Measurements from ENCODE around the gene VLDLR.

VLDLR gene

DNA sequence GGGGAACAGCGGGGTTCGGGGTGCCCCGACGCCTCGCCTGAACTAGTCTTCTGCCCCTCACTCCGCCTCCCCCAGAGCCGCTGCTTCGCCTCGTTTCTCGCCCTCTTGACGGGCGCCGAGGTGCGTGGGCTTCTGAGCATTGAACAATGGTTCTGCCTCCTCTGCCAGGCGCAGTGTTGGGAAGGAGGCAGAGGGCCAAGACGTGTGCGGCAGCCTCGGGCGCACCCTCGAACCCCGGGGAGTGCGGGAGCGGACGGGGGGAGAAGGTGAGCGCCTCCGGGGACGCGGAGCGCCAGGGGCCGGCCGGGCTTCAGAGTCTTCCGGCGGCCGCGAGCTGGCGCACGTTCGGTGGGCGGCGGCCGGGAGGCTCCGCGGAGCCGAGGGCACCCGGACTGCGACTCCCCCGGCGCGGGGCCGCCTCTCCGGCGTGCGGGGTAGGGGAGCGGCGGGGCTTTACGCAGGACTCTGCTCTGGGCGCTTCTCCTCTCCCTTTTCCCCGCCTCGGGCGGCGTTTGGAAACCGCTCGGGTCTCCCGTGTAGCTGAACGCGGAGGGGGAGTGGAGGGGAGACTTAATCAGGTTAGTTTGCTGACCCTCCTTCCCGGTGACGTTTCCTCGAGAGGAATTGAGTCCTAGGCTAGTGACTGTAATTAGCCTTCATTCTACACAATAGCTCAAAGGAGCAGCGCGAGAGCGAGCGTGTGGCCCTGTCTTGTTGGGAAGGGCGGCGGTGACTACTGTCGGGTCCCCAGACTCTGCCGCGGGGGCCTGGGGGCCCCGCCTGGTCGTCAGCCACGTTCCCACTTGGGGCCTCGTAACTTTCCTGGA, 1.1 kb downstream of the VLDLR start:
- no peak for DNase-seq

DNA sequence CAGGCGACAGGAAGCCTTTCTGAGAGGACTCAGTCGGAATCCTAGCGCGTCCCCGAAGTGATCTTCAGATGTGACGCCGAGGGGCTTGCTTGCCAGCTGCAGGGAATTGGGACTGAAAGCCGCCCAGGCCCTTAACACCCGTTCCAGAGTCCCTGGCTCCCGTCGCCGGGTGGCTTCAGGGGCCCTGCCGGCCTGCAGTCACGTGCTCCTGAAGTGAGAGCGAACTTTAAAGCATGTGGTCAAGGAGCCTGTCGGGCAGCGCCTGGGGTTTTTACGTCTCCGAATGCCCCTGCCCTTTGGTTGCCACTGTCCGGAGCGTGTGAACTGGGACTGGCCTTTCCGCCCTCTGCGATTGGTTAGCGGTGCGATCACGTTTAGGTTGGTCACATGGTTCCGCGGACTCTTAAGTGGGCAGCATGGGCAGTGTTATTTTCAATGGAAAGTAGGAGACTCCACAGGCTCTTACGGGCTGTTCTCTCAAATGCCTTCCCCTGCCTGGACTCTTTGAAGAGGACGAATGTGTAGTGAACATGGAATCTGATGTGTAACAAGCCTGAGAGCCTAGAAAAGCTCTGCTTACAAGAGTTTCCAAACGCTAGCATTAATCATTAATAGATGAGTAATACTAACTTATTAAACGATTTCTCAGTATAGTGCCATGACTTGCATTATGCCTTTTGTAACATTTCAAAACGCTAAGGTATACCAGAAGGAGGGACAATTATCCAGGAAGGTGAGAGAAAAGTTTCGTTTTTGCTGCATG, 1.9 kb downstream of the VLDLR start:
- no peak for DNase-seq

DNA sequence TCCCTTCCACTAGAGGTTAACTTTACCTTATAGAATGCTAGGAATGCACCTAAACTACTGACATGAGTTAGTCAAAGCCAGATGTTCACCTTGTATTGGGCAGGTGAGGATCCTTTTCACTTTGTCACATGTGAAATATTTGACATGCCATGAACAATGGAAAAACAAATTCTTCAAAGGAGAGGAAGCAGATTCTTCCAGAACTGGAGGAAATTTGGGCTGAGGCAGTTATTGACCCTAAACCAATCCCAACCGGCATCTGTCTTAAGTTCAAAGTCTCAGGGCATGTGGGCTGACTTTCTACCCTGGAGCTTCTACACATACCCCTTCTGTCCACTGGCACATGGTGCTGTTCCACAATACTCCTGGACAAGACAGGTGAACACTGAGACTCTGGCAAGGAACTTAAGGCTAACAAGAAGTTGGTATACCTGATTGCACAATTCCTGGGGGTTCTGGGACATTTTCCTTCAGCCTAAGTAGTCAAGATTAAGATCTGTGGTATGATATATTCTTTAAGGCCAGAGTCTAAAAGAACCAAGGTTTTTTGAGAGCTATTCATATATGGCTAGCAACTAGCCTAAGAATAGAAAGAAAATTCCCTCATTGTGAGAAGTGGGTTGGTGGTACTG, 2.6 kb downstream of the VLDLR start:
- no peak for DNase-seq

DNA sequence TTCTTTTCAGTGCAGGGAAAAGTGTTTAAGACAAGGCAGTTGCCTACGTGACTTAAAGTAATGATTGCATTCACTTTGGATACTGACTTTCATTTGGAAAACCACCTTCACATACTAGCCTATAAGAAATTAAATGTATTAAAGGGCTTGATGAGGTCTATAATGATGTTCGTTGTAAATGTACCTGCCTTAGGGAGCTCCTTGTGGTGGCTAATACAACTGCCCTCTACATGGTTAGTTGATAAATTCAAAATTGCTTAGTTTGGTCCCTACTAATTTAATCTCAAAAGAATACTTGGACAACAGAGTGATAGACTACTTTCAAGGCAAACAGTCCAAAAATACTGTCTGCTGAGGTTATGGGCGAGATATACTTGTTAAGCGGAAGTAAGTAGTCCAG, 3.8 kb downstream of the VLDLR start:
- no peak for DNase-seq

DNA sequence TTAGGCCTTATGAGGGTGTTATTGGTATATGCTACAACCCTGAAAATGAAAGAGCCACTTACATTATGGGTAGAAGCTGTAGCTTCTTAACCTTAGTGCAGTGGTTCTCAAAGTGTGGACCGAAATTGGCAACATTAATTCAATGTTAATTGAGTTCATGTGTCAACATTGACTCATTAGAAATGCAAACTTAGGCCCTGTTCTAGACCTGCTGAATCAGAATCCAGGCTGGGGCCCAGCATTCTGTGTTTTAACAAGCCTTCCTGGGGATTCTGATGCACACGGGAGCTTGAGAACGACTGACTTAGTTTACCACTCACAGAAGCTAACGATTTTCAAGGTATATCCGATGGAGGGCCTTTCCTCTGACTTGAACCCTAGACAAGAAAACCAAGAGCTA, 7.3 kb downstream of the VLDLR start:
- no peak for DNase-seq

DNA sequence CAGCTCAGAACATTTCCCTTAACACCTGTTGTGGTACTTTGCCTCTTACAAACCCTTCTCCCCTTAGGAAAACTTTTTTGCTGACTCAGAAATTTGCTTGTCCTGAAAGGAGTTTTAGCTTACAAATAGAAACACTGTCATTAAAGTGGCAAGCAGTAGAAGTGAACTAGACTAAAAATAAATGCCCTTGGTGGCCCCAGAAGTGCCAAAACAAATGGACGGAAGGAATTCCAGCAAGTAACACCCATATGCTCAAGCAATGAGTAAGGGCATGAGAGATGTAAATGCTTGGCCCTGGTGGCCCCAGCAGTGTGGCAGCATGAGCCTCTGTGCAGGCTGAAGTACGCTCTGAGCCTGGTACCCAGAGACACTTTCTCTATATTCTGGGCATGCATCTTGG, 8.6 kb downstream of the VLDLR start:
- DNase-seq: no peak

DNA sequence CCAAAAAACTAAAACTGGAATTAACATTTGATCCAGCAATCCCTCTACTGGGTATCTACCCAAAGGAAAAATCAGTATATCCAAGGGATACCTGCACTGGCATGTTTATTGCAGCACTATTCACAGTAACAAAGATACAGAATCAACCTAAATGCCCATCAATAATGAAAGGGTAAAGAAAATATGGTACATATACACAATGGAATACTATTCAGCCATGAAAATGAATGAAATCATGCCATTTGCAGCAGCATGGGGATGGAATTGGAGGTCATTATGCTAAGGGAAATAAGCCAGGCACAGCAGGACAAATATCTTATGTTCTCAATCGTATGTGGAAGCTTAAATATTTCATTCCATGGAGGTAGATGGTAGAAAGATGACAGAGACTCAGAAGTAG, 9.7 kb downstream of the VLDLR start:
- DNase-seq: no peak

DNA sequence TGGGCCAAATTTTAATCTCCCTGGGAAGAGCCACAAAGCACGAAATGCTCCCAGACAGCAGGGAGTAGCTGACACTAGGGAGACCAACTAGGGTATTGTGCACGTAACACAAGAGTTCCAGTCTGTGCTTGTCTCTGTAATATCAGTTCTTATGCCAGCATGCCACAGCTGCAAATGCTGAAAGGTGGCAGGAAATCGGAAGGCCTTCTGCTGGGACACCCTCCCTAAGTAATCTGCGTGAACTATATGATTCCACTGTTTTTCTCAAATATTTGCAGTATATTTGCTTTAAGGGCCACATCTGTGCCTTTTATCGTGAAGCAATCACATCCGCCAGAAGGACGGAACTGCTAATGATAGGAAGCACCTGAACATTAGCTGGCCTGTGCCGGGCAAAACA, 12.6 kb downstream of the VLDLR start:
- no peak for DNase-seq

DNA sequence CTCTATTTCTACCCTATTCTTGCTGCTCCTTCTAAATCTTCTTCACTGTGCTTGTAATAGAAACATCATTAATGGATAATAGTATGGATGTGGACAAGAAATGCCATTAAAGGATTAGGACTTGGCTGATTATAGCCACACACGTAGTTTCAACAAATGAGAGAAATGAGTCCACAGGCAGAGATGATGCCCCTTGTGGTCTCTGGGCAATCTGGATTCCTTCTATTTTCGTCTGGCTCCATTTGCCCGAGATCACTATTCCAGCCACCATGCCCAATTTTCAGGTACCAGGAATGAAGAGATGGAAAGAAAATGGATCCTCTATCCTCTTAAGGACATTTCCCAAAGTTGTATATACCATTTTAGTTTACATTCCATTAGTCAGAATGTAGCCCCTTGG, 13.2 kb downstream of the VLDLR start:
- no peak for DNase-seq

DNA sequence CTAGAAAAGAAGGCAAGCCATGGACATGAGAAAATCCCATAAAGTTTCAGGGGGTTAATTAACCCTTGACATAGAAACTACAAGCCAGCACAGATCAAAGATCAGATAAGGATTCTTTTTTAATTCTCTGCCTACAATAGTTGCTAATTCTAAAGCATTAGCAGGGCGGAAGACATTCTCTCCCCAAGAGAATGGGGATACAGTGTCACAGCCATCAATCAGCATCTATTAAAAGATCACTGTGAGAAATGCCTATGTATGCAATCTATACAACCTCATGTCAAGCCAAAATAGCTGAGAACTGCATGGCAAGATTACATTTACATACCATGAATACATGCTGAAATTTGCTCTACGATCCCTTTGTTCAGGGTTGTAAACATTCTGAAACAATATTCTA, 14.3 kb downstream of the VLDLR start:
- no peak for DNase-seq

DNA sequence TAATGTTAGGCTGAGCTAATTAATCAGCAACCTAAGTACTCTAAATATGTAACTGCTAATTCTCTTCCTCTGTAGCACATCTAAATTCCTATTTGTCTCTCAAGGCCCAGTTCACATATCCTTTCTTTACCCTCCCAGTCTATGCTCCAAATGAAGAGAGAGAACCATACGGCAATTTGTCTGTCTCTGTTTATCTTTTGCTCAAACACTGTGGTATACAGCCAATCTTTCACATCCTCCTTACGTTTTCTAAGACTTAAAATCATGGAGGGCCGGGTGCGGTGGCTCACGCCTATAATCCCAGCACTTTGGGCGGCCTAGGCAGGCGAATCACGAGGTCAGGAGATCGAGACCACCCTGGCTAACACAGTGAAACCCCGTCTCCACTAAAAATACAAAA, 15.8 kb downstream of the VLDLR start:
- no peak for DNase-seq

DNA sequence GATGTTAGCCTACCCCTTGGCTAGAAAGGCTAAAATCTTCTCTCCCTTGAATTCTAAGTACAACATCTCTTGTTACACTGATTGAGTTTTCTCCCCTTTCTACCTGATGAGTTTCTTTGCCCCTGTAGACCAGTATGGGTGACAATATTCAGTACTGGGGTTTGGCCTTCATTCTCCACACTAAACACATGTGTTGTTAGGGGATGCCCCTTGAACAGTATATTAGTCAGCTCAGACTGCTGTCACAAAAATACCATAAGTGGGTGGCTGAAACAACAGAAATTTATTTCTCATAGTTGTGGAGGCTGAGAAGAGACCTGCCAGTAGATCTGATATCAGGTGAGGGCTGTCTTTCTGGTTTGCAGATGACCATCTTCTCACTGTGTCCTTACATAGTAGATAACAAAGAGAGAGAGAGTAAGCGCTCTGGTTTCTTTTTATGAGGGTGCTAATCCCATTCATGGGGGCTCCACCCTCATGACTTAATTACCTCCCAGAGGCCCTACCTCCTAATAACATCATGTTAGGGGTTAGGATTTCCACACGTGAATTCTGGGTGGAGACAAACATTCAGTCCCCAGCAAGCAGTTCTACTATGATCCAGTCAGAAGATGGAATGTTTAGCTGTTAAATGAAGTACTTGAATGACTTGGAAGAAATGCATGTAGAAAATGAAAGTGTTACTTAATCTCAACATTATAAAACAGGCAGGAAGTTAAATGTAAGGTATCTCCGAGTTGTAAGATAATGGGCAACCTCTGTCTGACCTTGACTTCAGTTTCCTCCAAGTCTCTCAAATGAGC, 17.5 kb downstream of the VLDLR start:
- DNase-seq: no peak

DNA sequence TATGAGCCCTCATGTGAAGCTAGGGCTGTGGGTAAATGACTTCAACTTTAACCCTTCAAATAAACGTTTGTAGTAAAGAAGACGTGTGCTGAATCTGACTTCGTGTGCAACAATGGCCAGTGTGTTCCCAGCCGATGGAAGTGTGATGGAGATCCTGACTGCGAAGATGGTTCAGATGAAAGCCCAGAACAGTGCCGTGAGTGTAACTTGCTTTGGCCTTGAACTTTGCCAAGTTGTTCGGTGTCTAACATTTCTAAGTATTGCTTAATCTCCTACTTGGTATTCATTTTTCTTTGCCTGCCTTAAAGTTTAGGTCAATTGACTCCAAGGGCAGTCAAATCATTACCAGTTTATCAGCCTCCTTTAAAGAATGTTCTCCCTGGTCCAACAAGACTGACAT, 18.2 kb downstream of the VLDLR start:
- DNase-seq: no peak

DNA sequence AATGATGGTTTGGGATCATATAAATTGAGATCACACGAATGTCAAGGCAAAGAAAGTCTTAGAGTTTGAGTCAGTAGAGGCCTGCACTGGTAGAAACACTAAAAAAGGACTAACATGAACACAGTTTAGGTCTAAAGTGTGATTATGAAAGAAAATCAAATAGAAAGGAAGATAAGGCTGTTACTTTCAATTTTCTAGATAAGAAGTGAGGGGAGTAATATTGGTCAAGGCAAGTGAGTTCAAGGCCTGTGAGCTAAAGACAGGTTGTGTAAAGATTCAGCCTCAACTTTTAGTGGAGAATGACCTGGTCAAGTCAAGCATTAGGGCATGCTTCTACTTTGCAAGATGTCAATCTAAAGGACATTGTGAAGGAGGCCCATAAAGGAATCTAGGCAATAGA, 19.0 kb downstream of the VLDLR start:
- no peak for DNase-seq

DNA sequence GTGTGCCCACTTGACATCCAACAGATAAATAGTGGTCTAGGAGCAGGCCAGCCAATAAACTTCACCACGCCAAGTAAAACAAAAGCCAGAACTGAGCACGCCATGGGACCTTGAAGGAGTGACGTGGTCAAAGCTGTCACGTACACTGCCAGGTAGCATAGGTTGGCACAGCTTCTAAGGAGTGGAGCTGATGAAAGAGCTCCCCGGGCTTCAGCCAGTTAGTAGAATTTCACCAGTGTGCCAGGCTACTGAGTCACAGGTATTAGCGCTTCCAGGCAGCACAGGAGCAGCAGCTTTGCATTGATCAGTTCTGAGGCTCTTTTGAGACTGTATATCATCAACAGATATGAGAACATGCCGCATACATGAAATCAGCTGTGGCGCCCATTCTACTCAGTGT, 19.4 kb downstream of the VLDLR start:
- DNase-seq: no peak

DNA sequence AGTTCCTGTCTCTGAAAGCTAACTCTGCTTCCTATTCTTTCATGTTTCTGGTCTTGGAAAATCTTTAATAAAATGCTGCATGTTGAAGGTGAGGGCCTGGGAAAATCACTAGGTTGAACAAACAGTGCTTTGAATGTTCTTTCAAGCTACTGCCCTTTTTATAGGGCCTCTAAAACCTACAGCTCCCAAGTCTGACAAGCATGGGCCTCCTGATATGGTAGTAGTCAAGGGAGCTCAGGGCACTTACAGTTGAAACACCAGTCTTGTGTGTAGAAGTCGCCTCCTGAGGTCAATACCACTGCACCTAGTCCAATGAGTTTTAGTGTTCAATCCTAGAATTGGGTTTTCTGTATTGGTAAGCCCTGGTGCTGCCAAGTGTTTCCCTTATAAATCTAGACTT, 20.5 kb downstream of the VLDLR start:
- no peak for DNase-seq

DNA sequence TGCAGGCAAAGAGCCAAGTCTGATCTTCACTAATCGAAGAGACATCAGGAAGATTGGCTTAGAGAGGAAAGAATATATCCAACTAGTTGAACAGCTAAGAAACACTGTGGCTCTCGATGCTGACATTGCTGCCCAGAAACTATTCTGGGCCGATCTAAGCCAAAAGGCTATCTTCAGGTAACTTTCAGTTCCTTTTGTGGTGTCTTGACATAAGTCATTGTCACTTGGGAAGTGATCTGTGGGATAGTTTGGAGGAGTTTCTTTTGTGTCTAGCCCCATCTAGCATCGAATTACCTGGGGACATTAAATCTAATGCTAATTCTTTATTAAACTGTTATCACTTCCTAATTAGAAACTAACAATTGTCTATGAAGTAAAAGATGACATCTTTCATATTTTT, 24.0 kb downstream of the VLDLR start:
- DNase-seq: no peak

DNA sequence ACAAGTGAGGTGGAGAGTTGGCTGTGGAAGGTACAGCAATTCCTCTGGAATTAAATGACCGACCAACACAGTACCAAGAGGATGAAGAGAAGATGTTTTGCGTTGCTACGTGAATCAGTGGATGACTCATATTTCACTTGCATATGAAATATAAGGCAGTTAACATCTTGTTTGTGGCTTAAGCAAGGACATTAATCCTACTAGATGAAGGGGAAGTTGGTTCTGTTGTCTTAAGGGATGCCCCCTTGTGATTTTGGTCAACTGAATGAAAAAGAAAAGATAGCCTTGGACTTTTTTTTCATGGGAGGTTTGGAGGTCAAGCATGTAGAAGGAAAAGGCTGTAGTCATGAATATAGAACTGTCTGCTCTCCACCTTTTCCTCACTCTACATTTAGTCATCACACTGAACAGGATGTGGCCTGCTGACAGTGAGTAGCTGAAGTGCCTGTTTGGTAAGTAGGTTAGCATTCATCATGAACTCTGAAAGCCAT, 33.9 kb downstream of the VLDLR start:
- peak; percentile 20 for DNase-seq

DNA sequence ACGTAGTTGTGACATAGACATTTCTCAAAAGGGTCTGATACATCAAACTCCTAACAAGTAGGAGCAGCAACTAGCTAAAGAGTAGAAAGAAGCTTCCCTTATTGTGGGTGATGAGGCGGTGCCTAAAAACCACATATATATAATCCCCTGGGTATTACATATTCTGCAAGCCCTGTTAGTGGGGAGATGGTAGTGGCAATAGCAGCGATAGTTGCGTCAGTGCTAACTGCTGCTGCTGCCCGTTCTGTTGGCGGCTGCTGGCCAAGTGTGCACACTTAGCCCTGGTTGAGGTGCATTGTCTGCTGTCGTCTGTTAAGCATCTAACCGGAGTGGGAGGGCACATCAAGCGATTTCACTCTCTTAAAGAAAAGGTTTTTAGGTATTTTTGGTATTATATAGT, 35.8 kb downstream of the VLDLR start:
- DNase-seq: peak; percentile 8

DNA sequence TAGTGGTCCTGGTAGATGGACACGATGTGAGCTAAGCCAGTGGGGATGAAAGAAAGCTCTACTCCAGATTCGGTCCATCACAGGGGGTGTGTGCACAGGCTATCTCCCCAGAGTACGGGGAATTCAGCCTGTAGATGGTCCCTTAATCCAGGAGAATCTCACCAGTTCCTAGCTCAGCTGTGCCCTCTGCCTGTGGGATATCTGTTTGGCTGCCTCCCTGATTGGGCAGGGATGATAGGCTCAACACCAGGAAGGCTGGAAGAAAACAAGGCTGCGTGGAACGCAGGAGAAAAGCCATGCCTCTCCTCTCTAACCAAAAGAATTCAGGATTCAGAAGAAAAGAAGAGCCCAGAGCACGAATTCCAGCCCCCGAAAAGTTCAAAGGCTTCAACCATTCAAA, 40.9 kb downstream of the VLDLR start:
- no peak for DNase-seq

DNA sequence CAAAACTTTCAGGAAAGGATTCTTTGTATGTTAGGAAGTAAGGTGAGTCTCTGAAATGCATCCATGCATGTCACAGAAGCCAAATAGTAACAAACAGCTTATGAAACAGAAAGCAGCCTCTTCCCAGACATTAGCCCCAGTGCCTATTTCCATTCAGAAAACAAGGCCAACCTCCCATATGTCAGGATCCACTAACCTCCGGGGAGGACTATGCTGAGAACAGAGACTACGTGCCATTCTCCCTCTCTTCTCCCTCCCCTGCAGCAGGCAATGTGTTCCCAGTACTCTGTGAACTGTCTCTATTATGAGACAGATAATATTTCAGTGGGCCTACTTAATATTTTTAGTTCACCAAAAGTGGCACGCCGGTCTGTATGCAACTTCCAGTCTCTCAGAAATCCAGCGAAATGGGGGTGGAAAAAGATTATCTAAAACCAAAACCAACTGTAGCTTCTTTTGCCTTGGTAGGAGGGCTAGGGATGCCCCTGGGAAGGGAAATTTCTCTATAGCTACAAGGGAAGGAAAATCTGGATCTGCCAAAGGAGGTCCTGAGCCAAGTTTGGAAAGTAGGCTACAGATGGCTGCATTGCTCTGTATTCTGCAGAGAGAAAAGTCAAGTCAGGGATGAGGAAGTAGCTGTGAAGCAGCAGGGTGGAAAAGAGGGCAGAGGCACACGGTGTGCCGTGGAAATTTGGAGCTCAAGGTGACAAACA, 42.0 kb downstream of the VLDLR start:
- no peak for DNase-seq

Data from NK-92 treated with Interleukin-12 subunit alpha and Interleukin-12 subunit beta, amount 100 ng/mL, for 24 hours (cell line).